DOHH2 (cell line): ENCODE results near the gene NHLRC3.
A peak's percentile ranks its signal among the peaks of the same experiment; 100 is the strongest.

Experiments
- H3F3A ChIP-seq: fragments of 200-600 bp; sonication (generic), shearing (Covaris generic); 2 replicates; pipeline ENCODE4 v1.6.0; 2016; ENCODE audit warnings: antibody characterized with exemption, mild to moderate bottlenecking; ENCODE audit not compliant: control insufficient read depth, insufficient read depth
- H3K27ac ChIP-seq: fragments of 200-600 bp; sonication (generic); 2 replicates; pipeline ENCODE4 v1.5.1; 2014; ENCODE audit warnings: low read depth, mild to moderate bottlenecking, low read length, moderate library complexity
- H3K27me3 ChIP-seq: fragments of 200-600 bp; sonication (generic); 2 replicates; pipeline ENCODE4 v1.6.1; 2014; ENCODE audit warnings: mild to moderate bottlenecking, low read length, mixed read lengths; ENCODE audit not compliant: control insufficient read depth
- H3K36me3 ChIP-seq: fragments of 200-600 bp; sonication (generic); 2 replicates; pipeline ENCODE4 v1.6.1; 2014; ENCODE audit warnings: mild to moderate bottlenecking, low read length, moderate library complexity, mixed read lengths; ENCODE audit not compliant: control insufficient read depth
- H3K4me1 ChIP-seq: fragments of 200-600 bp; sonication (generic); 2 replicates; pipeline ENCODE4 v1.6.1; 2014; ENCODE audit warnings: mild to moderate bottlenecking, low read length, mixed read lengths; ENCODE audit not compliant: control insufficient read depth
- H3K4me2 ChIP-seq: fragments of 200-600 bp; sonication (generic); 2 replicates; pipeline ENCODE4 v1.6.0; 2014; ENCODE audit warnings: mild to moderate bottlenecking, low read length, moderate library complexity
- H3K4me3 ChIP-seq: fragments of 200-600 bp; sonication (generic); 2 replicates; pipeline ENCODE4 v1.5.1; 2014; ENCODE audit warnings: mild to moderate bottlenecking, low read length, mixed read lengths
- H3K79me2 ChIP-seq: fragments of 200-600 bp; sonication (generic); 2 replicates; pipeline ENCODE4 v1.6.1; 2014; ENCODE audit warnings: mild to moderate bottlenecking, low read length, mixed read lengths; ENCODE audit not compliant: control insufficient read depth
- H3K9me2 ChIP-seq: fragments of 200-600 bp; sonication (generic); replicated peaks from 2 replicates; pipeline ENCODE4 v1.6.1; 2014; ENCODE audit warnings: mild to moderate bottlenecking, low read length, mixed read lengths; ENCODE audit not compliant: control insufficient read depth
- H3K9me3 ChIP-seq: fragments of 200-600 bp; sonication (generic); 2 replicates; pipeline ENCODE4 v1.6.1; 2014; ENCODE audit warnings: antibody characterized with exemption, low read length, mixed read lengths; ENCODE audit not compliant: control insufficient read depth, insufficient read depth
- H4K20me1 ChIP-seq: fragments of 200-600 bp; sonication (generic); 2 replicates; pipeline ENCODE4 v1.6.0; 2014; ENCODE audit warnings: low read depth, mild to moderate bottlenecking, antibody characterized with exemption, low read length, moderate library complexity; ENCODE audit not compliant: control insufficient read depth, insufficient read depth
- EZH2phosphoT487 ChIP-seq: fragments of 200-600 bp; sonication (generic); IDR thresholded peaks from 2 replicates; pipeline ENCODE4 v1.6.1; 2017; ENCODE audit warnings: borderline replicate concordance, mild to moderate bottlenecking, antibody characterized with exemption, low read length, moderate library complexity, mixed read lengths
- TF ChIP-seq, protein P1 (sequence below): fragments of 200-600 bp; sonication (generic); IDR thresholded peaks from one replicate; pipeline ENCODE4 v1.5.1; 2014; ENCODE audit warnings: antibody characterized with exemption, mild to moderate bottlenecking, low read depth, low read length; ENCODE audit not compliant: poor library complexity, severe bottlenecking

Gene NHLRC3

DNA sequence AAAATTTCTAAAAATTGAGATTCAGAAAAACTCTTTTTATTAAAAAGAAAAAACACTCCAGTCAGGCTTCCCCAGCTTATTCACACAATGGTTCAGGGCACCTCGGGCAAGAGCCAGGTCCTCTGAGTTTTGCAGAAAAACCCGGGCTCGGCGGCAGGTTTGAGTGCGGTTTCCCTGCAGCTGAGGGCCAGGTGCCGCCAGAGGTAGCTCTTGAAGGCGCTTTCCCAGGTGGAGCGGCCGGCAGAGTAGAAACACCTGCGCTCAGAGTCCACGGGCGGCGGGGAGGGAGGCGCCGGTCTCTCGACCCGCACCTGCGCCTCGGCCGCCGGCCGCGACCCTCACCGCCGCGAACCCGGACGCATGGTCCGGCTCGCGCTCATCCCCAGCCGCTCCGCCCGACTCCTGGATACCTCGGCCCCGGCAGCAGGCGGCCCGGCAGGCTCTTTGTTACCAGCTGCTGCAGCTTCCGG lies 811 bp upstream of the NHLRC3 start:
- no peaks in the 10 kb centered on the region for H3K27me3 ChIP-seq
- peaks cover 23% of the 10 kb centered on the region for H3K36me3 ChIP-seq
- no peaks in the 10 kb centered on the region for H4K20me1 ChIP-seq
- peaks cover 30% of the 10 kb centered on the region for H3K4me1 ChIP-seq
- peak overlapping the region; percentile 62 for H3K27ac ChIP-seq
- TF ChIP-seq EZH2phosphoT487: no peak
- TF ChIP-seq, protein P1, sequence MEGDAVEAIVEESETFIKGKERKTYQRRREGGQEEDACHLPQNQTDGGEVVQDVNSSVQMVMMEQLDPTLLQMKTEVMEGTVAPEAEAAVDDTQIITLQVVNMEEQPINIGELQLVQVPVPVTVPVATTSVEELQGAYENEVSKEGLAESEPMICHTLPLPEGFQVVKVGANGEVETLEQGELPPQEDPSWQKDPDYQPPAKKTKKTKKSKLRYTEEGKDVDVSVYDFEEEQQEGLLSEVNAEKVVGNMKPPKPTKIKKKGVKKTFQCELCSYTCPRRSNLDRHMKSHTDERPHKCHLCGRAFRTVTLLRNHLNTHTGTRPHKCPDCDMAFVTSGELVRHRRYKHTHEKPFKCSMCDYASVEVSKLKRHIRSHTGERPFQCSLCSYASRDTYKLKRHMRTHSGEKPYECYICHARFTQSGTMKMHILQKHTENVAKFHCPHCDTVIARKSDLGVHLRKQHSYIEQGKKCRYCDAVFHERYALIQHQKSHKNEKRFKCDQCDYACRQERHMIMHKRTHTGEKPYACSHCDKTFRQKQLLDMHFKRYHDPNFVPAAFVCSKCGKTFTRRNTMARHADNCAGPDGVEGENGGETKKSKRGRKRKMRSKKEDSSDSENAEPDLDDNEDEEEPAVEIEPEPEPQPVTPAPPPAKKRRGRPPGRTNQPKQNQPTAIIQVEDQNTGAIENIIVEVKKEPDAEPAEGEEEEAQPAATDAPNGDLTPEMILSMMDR: no peak
- H3K9me2 ChIP-seq: no peaks in the 10 kb centered on the region
- H3K79me2 ChIP-seq: peaks cover 74% of the 10 kb centered on the region
- no peaks in the 10 kb centered on the region for H3K9me3 ChIP-seq
- 0 out of 2 replicates have a peak, but pooled peaks cover 3% of the 10 kb centered on the region for H3F3A ChIP-seq
- H3K4me2 ChIP-seq: peak overlapping the region; percentile 85
- H3K4me3 ChIP-seq: peak overlapping the region; percentile 81

DNA sequence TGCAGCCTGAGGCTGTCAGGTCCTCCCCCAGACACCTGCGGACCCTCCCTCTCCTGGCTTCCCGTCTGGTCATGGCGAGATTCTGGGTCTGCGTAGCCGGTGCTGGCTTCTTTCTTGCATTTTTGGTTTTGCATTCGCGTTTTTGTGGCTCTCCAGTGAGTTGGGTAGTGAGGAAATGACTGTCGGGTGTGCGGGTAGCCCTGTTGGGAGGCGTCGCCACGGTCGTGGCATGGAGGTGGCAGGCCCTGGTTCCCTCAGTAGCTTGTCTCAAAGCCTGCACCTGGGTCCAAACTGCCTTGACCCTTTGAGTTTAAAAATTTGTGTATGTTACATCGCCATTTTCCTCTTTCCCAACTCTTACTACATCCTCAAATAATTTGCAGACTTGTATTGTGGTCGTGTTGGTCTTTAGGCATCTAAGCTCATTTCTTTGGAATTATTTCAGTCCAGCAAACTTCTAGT lies 344 bp downstream of the NHLRC3 start:
- Histone ChIP-seq H3K4me1 (peaks cover 30% of the 10 kb centered on the region), H3K9me3 (no peaks in the 10 kb centered on the region), H3K4me3 (peak overlapping the region; percentile 81), H4K20me1 (no peaks in the 10 kb centered on the region), H3F3A (0 out of 2 replicates have a peak, but pooled peaks cover 3% of the 10 kb centered on the region), H3K4me2 (peak overlapping the region; percentile 85), H3K79me2 (peaks cover 66% of the 10 kb centered on the region), H3K9me2 (no peaks in the 10 kb centered on the region), H3K36me3 (peaks cover 21% of the 10 kb centered on the region), H3K27me3 (no peaks in the 10 kb centered on the region), H3K27ac (peak overlapping the region; percentile 62)
- TF ChIP-seq EZH2phosphoT487: no peak
- TF ChIP-seq, protein P1: no peak

DNA sequence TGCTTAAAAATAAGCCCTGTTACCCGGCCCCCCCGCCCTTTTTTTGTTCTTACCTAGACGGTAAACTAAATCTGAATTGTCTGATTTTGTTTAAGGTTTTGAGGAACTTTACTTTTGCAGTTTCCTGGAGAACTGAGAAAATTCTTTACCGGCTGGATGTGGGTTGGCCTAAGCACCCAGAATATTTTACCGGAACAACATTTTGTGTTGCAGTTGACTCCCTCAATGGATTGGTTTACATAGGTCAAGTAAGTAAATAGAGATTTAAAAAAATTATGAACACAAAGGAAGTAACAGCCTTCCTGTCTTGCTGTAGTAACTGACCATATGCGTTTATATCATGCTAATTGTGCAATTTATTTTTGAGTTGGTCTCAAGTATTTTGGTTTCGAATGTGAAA lies 785 bp downstream of the NHLRC3 start:
- Histone ChIP-seq H3K27ac (no peak overlapping the region), H3K79me2 (peaks cover 62% of the 10 kb centered on the region)
- TF ChIP-seq, protein P1: no peak
- TF ChIP-seq EZH2phosphoT487: no peak

More for the DNA sequence above, 785 bp downstream of the NHLRC3 start:
- Histone ChIP-seq H3K4me2 (peak overlapping the region; percentile 85), H3K4me1 (peaks cover 29% of the 10 kb centered on the region), H3K9me2 (no peaks in the 10 kb centered on the region), H3K4me3 (peak overlapping the region; percentile 81), H3K36me3 (peaks cover 19% of the 10 kb centered on the region), H3F3A (0 out of 2 replicates have a peak, but pooled peaks cover 3% of the 10 kb centered on the region), H3K27me3 (no peaks in the 10 kb centered on the region), H3K9me3 (no peaks in the 10 kb centered on the region), H4K20me1 (no peaks in the 10 kb centered on the region)
